GM12878 (cell line): Measurements from ENCODE around the gene WDFY4. TPM values are rescaled to one million over a fixed set of nuclear protein-coding genes. Genes with fewer than 3 reads are reported as not detected.

ENCODE experiments used
- ATF7 ChIP-seq: fragments of 450-650 bp; IDR thresholded peaks from 2 replicates; pipeline ENCODE4 v1.6.1; 2016; ENCODE audit warnings: low read depth, mild to moderate bottlenecking
- BACH1 ChIP-seq: fragments of 450-650 bp; IDR thresholded peaks from 2 replicates; pipeline ENCODE4 v1.6.1; 2017; ENCODE audit warnings: mild to moderate bottlenecking, borderline replicate concordance
- BHLHE40 ChIP-seq, 2 experiments: fragments of 450-650 bp in 1 of 2; IDR thresholded peaks; 2 replicates each; pipeline ENCODE4 v1.6.1; 2011 to 2017; ENCODE audit warnings: low read depth in 2 of 2, borderline replicate concordance in 1 of 2, improper control_type of control experiment in 1 of 2, low read length in 1 of 2, mild to moderate bottlenecking in 1 of 2
- E2F4 ChIP-seq: IDR thresholded peaks from 2 replicates; pipeline ENCODE4 v1.6.1; 2012; ENCODE audit warnings: low read depth, low read length, improper control_type of control experiment
- E4F1 ChIP-seq: fragments of 450-650 bp; IDR thresholded peaks from 2 replicates; pipeline ENCODE4 v1.6.1; 2018; ENCODE audit warnings: borderline replicate concordance, mild to moderate bottlenecking; ENCODE audit not compliant: partially characterized antibody
- EZH2 ChIP-seq: IDR thresholded peaks from 2 replicates; pipeline ENCODE4 v1.6.1; 2012; ENCODE audit warnings: low read depth, mild to moderate bottlenecking, control low read depth, inconsistent platforms, low read length, borderline replicate concordance; ENCODE audit not compliant: control insufficient read depth
- FOXK2 ChIP-seq: fragments of 450-650 bp; IDR thresholded peaks from 2 replicates; pipeline ENCODE4 v1.6.1; 2017; ENCODE audit warnings: mild to moderate bottlenecking, moderate library complexity
- FOXM1 ChIP-seq: IDR thresholded peaks from 2 replicates; pipeline ENCODE4 v1.6.1; 2012; ENCODE audit warnings: low read depth, mild to moderate bottlenecking, inconsistent platforms, low read length, moderate library complexity
- GABPA ChIP-seq: IDR thresholded peaks from 2 replicates; pipeline ENCODE4 v1.6.1; 2014; ENCODE audit warnings: antibody characterized with exemption, low read depth, mild to moderate bottlenecking, inconsistent platforms
- IRF4 ChIP-seq: IDR thresholded peaks from 2 replicates; pipeline ENCODE4 v1.6.1; 2011; ENCODE audit warnings: low read depth, low read length
- JUNB ChIP-seq: IDR thresholded peaks from 2 replicates; pipeline ENCODE4 v1.6.1; 2016; ENCODE audit warnings: antibody characterized with exemption, mild to moderate bottlenecking
- NBN ChIP-seq: fragments of 450-650 bp; IDR thresholded peaks from 2 replicates; pipeline ENCODE4 v1.6.1; 2016
- NFYA ChIP-seq: IDR thresholded peaks from 2 replicates; pipeline ENCODE4 v1.6.1; 2011; ENCODE audit warnings: low read depth, mild to moderate bottlenecking, low read length, improper control_type of control experiment, borderline replicate concordance
- NR2C1 ChIP-seq: fragments of 450-650 bp; IDR thresholded peaks from 2 replicates; pipeline ENCODE4 v1.6.1; 2017; ENCODE audit warnings: antibody characterized with exemption, mild to moderate bottlenecking, moderate library complexity
- RELA ChIP-seq: fragments of 450-650 bp; IDR thresholded peaks from 2 replicates; pipeline ENCODE4 v1.8.0; 2014; ENCODE audit warnings: borderline replicate concordance; ENCODE audit not compliant: partially characterized antibody
- SIX5 ChIP-seq: IDR thresholded peaks from 2 replicates; pipeline ENCODE4 v1.6.1; 2011; ENCODE audit warnings: mild to moderate bottlenecking, low read depth, low read length, moderate library complexity; ENCODE audit not compliant: severe bottlenecking
- SP1 ChIP-seq: IDR thresholded peaks from one replicate; pipeline ENCODE4 v1.6.1; 2011; ENCODE audit warnings: low read depth, low read length
- TAF1 ChIP-seq: IDR thresholded peaks from 2 replicates; pipeline ENCODE4 v1.6.1; 2011; ENCODE audit warnings: mild to moderate bottlenecking, low read depth, low read length, borderline replicate concordance
- TCF3 ChIP-seq: IDR thresholded peaks from 2 replicates; pipeline ENCODE4 v1.6.1; 2012; ENCODE audit warnings: low read depth, mild to moderate bottlenecking, low read length, borderline replicate concordance; ENCODE audit not compliant: insufficient read depth
- TCF7 ChIP-seq: IDR thresholded peaks from 2 replicates; pipeline ENCODE4 v1.6.1; 2014; ENCODE audit warnings: antibody characterized with exemption, borderline replicate concordance
- USF1 ChIP-seq: IDR thresholded peaks from 2 replicates; pipeline ENCODE4 v1.6.1; 2011; ENCODE audit warnings: borderline replicate concordance, low read depth, mild to moderate bottlenecking, moderate library complexity, mixed read lengths, low read length; ENCODE audit not compliant: insufficient read depth; ENCODE audit errors: extremely low read length
- ZNF207 ChIP-seq: fragments of 450-650 bp; IDR thresholded peaks from 2 replicates; pipeline ENCODE4 v1.6.1; 2014; ENCODE audit warnings: antibody characterized with exemption, mild to moderate bottlenecking, borderline replicate concordance
- ZNF217 ChIP-seq: fragments of 450-650 bp; IDR thresholded peaks from 2 replicates; pipeline ENCODE4 v1.6.1; 2017; ENCODE audit warnings: antibody characterized with exemption, mild to moderate bottlenecking
- ZSCAN29 ChIP-seq: fragments of 450-650 bp; IDR thresholded peaks from 2 replicates; pipeline ENCODE4 v1.6.1; 2017; ENCODE audit warnings: mild to moderate bottlenecking, moderate library complexity
- polyA plus RNA-seq, 11 experiments: library from polyadenylated mRNA; depleted of rRNA in 4 of 11; unstranded in 6 of 11; stranded (reverse) in 5 of 11; fragments of >200 nt; fragmentation: Nextera tagmentation in 4 of 11; fragmentation: Illumina TruSeq in 1 of 11; extraction: Ambion mirVana in 4 of 11; extraction: Trizol in 1 of 11; gene quantifications; 1 replicate in 1 of 11; 2 replicates in 10 of 11; pipeline versions ENCODE4 v1.2.1 to v1.2.3, GENCODE V29; 2011 to 2016; ENCODE audit warnings: inconsistent platforms in 2 of 11, missing spikeins in 2 of 11, low read depth in 1 of 11
- total RNA-seq, 4 experiments: library from RNA; depleted of rRNA in 3 of 4; stranded (reverse); fragments of >200 nt in 3 of 4; fragmentation: Illumina TruSeq in 1 of 4; extraction: Trizol in 1 of 4; gene quantifications; 2 replicates each; pipeline versions ENCODE4 v1.2.1 to v1.2.3, GENCODE V29; 2013 to 2021
- TF ChIP-seq, protein P1 (sequence below): fragments of 450-650 bp; IDR thresholded peaks from 2 replicates; pipeline ENCODE4 v1.6.1; 2017; ENCODE audit warnings: mild to moderate bottlenecking, low read depth, inconsistent platforms; ENCODE audit not compliant: poor library complexity, severe bottlenecking

The WDFY4 gene
- total and polyA plus RNA-seq, 10 of the 15 experiments (the other 5 are each of a cell fraction or from before 2014, with no cell fraction given) = 13.5 to 132 (median 47.3) TPM

GRCh38 chr10:48656241-48656913, 28.3 kb upstream of the WDFY4 start (continued):
- TF ChIP-seq E2F4 (no peak), ZSCAN29 (no peak), JUNB (no peak), ZNF207 (peak; percentile 72; the same call in 1 of the 2 replicates), TCF3 (peak; percentile 58; the same call in 1 of the 2 replicates), ATF7 (no peak), NFYA (no peak), FOXM1 (peak; percentile 46; the same call in 1 of the 2 replicates), IRF4 (peak; percentile 36; the same call in 1 of the 2 replicates), BACH1 (peak; percentile 69; the same call in 1 of the 2 replicates), SIX5 (no peak), EZH2 (no peak), GABPA (no peak), FOXK2 (no peak), NR2C1 (peak; percentile 33; the same call in 1 of the 2 replicates), SP1 (no peak), USF1 (no peak), NBN (peak; percentile 35; the same call in 1 of the 2 replicates), ZNF217 (no peak), BHLHE40 (IDR thresholded peaks at IDR 0.05; ENCODE audit: borderline replicate concordance in 1 of 2, low read depth in 2 of 2, low read length in 1 of 2) (peak; percentile 40 to 76; a peak in 3 of 4 replicates), RELA (no peak), E4F1 (peak; percentile 42), TAF1 (no peak), TCF7 (no peak)
- TF ChIP-seq, protein P1, sequence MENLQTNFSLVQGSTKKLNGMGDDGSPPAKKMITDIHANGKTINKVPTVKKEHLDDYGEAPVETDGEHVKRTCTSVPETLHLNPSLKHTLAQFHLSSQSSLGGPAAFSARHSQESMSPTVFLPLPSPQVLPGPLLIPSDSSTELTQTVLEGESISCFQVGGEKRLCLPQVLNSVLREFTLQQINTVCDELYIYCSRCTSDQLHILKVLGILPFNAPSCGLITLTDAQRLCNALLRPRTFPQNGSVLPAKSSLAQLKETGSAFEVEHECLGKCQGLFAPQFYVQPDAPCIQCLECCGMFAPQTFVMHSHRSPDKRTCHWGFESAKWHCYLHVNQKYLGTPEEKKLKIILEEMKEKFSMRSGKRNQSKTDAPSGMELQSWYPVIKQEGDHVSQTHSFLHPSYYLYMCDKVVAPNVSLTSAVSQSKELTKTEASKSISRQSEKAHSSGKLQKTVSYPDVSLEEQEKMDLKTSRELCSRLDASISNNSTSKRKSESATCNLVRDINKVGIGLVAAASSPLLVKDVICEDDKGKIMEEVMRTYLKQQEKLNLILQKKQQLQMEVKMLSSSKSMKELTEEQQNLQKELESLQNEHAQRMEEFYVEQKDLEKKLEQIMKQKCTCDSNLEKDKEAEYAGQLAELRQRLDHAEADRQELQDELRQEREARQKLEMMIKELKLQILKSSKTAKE = no peak
